ENCODE measurements around the gene TTC3.

- TF ChIP-seq CTCF (IDR thresholded peaks at IDR 0.05): no peak
- no peak for TF ChIP-seq POLR2A (IDR thresholded peaks at IDR 0.05)
- TF ChIP-seq POLR2AphosphoS5 (IDR thresholded peaks at IDR 0.05): no peak
- TF ChIP-seq EP300 (IDR thresholded peaks at IDR 0.05): no peak
Observed at GRCh38 chr21:37028570-37028969, 44.5 kb upstream of the TTC3 start.
